KOPT-K1 (cell line): ENCODE measurements around the gene ZNF275.

Experiments used
- H3K27ac ChIP-seq: fragments of 200-600 bp; sonication (generic); 2 replicates; pipeline ENCODE4 v1.5.1; 2016; ENCODE audit warnings: antibody characterized with exemption, mild to moderate bottlenecking, low read depth, low read length; ENCODE audit not compliant: poor library complexity, severe bottlenecking
- H3K36me3 ChIP-seq: fragments of 200-600 bp; sonication (generic); 2 replicates; pipeline ENCODE4 v1.5.1; 2017; ENCODE audit warnings: antibody characterized with exemption, mild to moderate bottlenecking, low read length, moderate library complexity; ENCODE audit not compliant: insufficient read depth
- H3K9me3 ChIP-seq: fragments of 200-600 bp; sonication (generic); 2 replicates; pipeline ENCODE4 v1.5.1; 2017; ENCODE audit warnings: antibody characterized with exemption, low read length, mild to moderate bottlenecking; ENCODE audit not compliant: insufficient read depth, poor library complexity, severe bottlenecking

Gene ZNF275

GRCh38 chrX:153366878-153367538, 33.1 kb downstream of the ZNF275 start:
- no peak overlapping the region for H3K27ac ChIP-seq
- H3K9me3 ChIP-seq: no peaks in the 10 kb centered on the region
- no peaks in the 10 kb centered on the region for H3K36me3 ChIP-seq

DNA sequence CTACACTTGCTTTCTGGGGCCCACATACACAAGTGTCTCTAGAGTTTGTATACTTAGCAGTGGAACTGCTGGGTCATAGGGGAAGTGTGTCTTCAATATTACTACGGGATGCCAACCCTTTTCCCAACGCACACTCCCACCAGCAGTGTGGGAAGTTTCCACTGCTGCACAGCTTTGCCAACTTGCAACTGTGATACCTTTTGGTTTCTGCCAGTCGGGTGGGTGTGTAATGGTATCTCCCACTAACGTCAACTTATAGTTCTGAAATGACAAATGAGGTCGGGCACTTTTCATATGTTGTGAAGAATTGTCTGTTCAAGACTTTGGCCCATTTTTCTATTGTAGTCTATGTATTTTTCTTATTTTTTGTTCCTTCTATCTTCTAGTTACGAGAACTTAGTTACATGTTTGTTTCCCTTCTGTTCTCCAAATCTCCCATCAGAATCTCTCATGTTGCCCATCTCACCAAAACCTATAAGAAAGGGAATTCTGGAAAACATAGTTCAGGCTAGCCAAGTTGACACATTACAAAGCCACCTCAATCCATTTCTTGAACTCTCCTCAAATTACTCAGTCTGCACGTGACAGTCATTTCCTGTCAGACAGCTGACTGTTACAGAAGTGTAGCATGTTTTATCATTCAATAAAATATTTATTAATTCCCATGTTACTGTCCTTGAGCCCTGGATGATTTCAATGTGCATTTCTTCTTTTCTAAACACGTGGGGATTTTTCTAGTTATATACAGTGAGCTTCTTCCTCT, 36.5 kb downstream of the ZNF275 start:
- Histone ChIP-seq H3K27ac (no peak overlapping the region), H3K9me3 (no peaks in the 10 kb centered on the region)

GRCh38 chrX:153371256-153371655, 37.3 kb downstream of the ZNF275 start:
- H3K9me3 ChIP-seq: no peaks in the 10 kb centered on the region
- no peak overlapping the region for H3K27ac ChIP-seq
- H3K36me3 ChIP-seq: no peaks in the 10 kb centered on the region

More for the DNA sequence above, 36.5 kb downstream of the ZNF275 start:
- H3K36me3 ChIP-seq: no peaks in the 10 kb centered on the region

DNA sequence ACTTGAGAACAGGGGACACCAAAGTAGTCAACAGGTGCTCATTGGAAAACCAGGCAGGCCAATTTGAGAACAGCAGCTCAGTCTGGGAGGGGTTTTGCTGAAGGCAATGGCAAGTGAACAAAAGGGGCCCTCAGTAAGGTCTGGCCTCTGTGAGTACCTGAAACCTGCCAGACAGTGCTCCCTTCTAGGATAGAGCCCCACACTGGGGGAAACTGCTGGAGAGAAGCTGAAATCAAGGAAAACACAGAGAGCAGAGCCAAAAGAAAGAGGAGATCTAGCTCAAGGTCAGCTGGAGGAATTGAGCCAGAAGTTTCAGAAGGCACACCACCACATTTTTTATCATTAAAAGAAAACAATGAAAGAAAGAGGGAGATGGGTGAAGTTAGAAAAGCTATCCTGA, 39.0 kb downstream of the ZNF275 start:
- no peaks in the 10 kb centered on the region for H3K36me3 ChIP-seq
- H3K9me3 ChIP-seq: no peaks in the 10 kb centered on the region
- no peak overlapping the region for H3K27ac ChIP-seq

DNA sequence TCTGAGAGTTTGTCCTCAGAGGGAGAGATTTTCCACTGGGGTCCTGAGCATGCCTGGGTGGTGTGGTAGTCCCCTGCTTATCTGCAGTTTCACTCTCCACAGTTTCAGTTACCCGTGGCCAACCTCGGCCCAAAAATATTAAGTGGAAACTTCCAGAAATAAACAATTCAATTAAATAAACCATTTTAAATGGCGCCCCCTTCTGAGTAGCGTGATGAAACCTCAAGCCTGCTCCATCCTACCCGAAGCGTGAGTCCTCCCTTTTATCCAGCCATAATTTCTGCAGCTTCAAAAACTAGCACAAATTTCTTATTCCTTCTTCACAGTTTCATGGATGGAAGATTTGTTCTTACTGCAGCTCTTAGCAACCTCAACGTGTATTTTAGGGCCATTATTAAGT, 40.5 kb downstream of the ZNF275 start:
- Histone ChIP-seq H3K27ac (no peak overlapping the region), H3K36me3 (no peaks in the 10 kb centered on the region), H3K9me3 (no peaks in the 10 kb centered on the region)

GRCh38 chrX:153375571-153375970, 41.6 kb downstream of the ZNF275 start:
- H3K27ac ChIP-seq: no peak overlapping the region
- H3K9me3 ChIP-seq: no peaks in the 10 kb centered on the region
- H3K36me3 ChIP-seq: no peaks in the 10 kb centered on the region

- H3K27ac ChIP-seq: no peak overlapping the region
- no peaks in the 10 kb centered on the region for H3K36me3 ChIP-seq
- peaks cover 2% of the 10 kb centered on the region for H3K9me3 ChIP-seq
Observed at GRCh38 chrX:153377727-153378126, 43.8 kb downstream of the ZNF275 start.

DNA sequence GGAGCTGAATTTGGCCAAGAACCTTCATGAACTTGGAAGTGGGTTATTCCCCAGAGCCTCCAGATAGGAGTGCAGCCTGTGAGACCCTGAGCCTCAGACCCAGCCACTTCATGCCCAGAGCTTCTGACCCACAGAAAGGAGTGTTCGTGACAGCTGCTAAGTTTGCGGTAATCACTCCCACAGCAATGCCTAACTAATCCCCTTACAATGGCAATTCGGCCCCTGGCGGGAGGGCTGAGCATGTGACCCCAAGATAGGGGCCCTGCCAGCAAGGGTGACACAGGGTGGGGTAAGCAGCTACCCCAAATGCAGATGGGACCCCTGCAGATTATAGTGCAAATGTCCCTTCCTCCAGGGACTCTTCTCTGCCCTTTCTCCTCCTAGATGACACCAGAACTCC, 44.7 kb downstream of the ZNF275 start:
- H3K36me3 ChIP-seq: no peaks in the 10 kb centered on the region
- H3K27ac ChIP-seq: no peak overlapping the region
- H3K9me3 ChIP-seq: peaks cover 5% of the 10 kb centered on the region

- H3K36me3 ChIP-seq: no peaks in the 10 kb centered on the region
- H3K27ac ChIP-seq: no peak overlapping the region
- H3K9me3 ChIP-seq: peaks cover 5% of the 10 kb centered on the region
Observed at GRCh38 chrX:153379508-153379907, 45.6 kb downstream of the ZNF275 start.

- Histone ChIP-seq H3K36me3 (no peaks in the 10 kb centered on the region), H3K27ac (no peak overlapping the region), H3K9me3 (peaks cover 5% of the 10 kb centered on the region)
Observed at GRCh38 chrX:153379971-153380581, 46.1 kb downstream of the ZNF275 start.

- no peak overlapping the region for H3K27ac ChIP-seq
- H3K9me3 ChIP-seq: peaks cover 5% of the 10 kb centered on the region
- H3K36me3 ChIP-seq: no peaks in the 10 kb centered on the region
Observed at GRCh38 chrX:153380691-153381090, 46.7 kb downstream of the ZNF275 start.

GRCh38 chrX:153381684-153382532, 48.0 kb downstream of the ZNF275 start:
- Histone ChIP-seq H3K36me3 (no peaks in the 10 kb centered on the region), H3K9me3 (peaks cover 5% of the 10 kb centered on the region), H3K27ac (no peak overlapping the region)

GRCh38 chrX:153382563-153383482, 48.9 kb downstream of the ZNF275 start:
- no peak overlapping the region for H3K27ac ChIP-seq
- no peaks in the 10 kb centered on the region for H3K36me3 ChIP-seq
- peaks cover 5% of the 10 kb centered on the region for H3K9me3 ChIP-seq

DNA sequence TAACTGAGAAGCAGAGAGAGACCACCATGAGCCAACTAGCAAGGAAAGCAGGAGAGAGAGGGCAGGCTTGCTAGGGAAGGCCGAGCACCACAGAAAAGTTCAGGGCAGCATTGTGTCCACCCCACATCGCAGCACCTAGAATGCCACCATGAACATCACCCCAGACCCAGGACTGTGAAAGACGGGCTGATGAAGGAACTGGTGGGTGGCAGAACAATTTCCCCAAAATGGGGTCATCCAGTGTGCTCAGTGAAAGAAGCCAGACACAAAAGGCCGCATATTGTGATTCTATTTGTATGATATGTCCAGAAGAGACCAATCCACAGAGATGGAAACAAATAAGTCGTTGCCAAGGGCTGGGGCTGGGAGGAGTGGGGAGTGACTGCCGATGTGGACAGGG, 50.4 kb downstream of the ZNF275 start:
- Histone ChIP-seq H3K9me3 (peaks cover 5% of the 10 kb centered on the region), H3K36me3 (no peaks in the 10 kb centered on the region), H3K27ac (no peak overlapping the region)
